ENCODE data around the gene GRIK3.
"Not testable (repeated sequence)": the region's sequence is repeated elsewhere in the genome, so short reads cannot be mapped to it uniquely, and the experiment has no call there.

GRCh38 chr1:37080296-37080986 is 46.1 kb upstream of the GRIK3 start:
- TF ChIP-seq, protein P1, sequence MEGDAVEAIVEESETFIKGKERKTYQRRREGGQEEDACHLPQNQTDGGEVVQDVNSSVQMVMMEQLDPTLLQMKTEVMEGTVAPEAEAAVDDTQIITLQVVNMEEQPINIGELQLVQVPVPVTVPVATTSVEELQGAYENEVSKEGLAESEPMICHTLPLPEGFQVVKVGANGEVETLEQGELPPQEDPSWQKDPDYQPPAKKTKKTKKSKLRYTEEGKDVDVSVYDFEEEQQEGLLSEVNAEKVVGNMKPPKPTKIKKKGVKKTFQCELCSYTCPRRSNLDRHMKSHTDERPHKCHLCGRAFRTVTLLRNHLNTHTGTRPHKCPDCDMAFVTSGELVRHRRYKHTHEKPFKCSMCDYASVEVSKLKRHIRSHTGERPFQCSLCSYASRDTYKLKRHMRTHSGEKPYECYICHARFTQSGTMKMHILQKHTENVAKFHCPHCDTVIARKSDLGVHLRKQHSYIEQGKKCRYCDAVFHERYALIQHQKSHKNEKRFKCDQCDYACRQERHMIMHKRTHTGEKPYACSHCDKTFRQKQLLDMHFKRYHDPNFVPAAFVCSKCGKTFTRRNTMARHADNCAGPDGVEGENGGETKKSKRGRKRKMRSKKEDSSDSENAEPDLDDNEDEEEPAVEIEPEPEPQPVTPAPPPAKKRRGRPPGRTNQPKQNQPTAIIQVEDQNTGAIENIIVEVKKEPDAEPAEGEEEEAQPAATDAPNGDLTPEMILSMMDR (conservative IDR thresholded peaks at IDR 0.05 in 1 of 2, IDR thresholded peaks at IDR 0.05 in 1 of 2; ENCODE audit: low read depth in 1 of 2, low read length in 2 of 2) = not testable (repeated sequence)
- not testable (repeated sequence) for TF ChIP-seq EZH2 (IDR thresholded peaks at IDR 0.05; ENCODE audit: low read length, missing control alignments)

Data from fibroblast of lung (primary cell).